GM18873 (cell line): Measurements from ENCODE around the gene GGNBP2.

Experiments used
- ATAC-seq: cut with Tn5 transposase; IDR thresholded peaks from one replicate; pipeline ENCODE4 v1.9.1; 2021; ENCODE audit warnings: mild to moderate bottlenecking, moderate library complexity, moderate number of reproducible peaks; ENCODE audit not compliant: unreplicated experiment, low FRiP score

The GGNBP2 gene

GRCh38 chr17:36514856-36515255 lies 29.9 kb upstream of the GGNBP2 start:
- no peak for ATAC-seq

GRCh38 chr17:36515837-36516236 lies 28.9 kb upstream of the GGNBP2 start:
- no peak for ATAC-seq

- ATAC-seq: no peak
Observed at GRCh38 chr17:36523113-36523512, 21.6 kb upstream of the GGNBP2 start.

GRCh38 chr17:36524428-36524876 lies 20.3 kb upstream of the GGNBP2 start:
- ATAC-seq: no peak

GRCh38 chr17:36525113-36525512 lies 19.6 kb upstream of the GGNBP2 start:
- ATAC-seq: no peak

- ATAC-seq: no peak
Observed at GRCh38 chr17:36525888-36526287, 18.8 kb upstream of the GGNBP2 start.

- no peak for ATAC-seq
Observed at GRCh38 chr17:36527621-36528250, 17.0 kb upstream of the GGNBP2 start.

GRCh38 chr17:36529121-36529520 lies 15.6 kb upstream of the GGNBP2 start:
- ATAC-seq: no peak

- no peak for ATAC-seq
Observed at GRCh38 chr17:36532435-36532975, 12.2 kb upstream of the GGNBP2 start.

GRCh38 chr17:36533935-36534839 lies 10.5 kb upstream of the GGNBP2 start:
- ATAC-seq: no peak

GRCh38 chr17:36534840-36535668 lies 9.7 kb upstream of the GGNBP2 start, which contains the start of the genes MYO19 and PIGW:
Gene MYO19 (minus strand): TSS chr17:36534868. CDS start chr17:36532538, 2,330 bp downstream.
Gene PIGW (plus strand): TSS chr17:36534987. CDS start chr17:36537102, 2,115 bp downstream.
- ATAC-seq: peak; percentile 53

GRCh38 chr17:36535669-36536081 lies 9.0 kb upstream of the GGNBP2 start:
- ATAC-seq: peak; percentile 17

GRCh38 chr17:36540696-36541095 lies 4.0 kb upstream of the GGNBP2 start:
- no peak for ATAC-seq

GRCh38 chr17:36542755-36543154 lies 2.0 kb upstream of the GGNBP2 start:
- no peak for ATAC-seq

- peak; percentile 15 for ATAC-seq
Observed at GRCh38 chr17:36544044-36544306, 744 bp upstream of the GGNBP2 start.

GRCh38 chr17:36545077-36545464 lies 352 bp downstream of the GGNBP2 start:
- no peak for ATAC-seq

GRCh38 chr17:36545465-36546417 lies 1.0 kb downstream of the GGNBP2 start:
- ATAC-seq: peak; percentile 54

- no peak for ATAC-seq
Observed at GRCh38 chr17:36546418-36547093, 1.8 kb downstream of the GGNBP2 start.

GRCh38 chr17:36547776-36548175 lies 3.1 kb downstream of the GGNBP2 start:
- no peak for ATAC-seq
